Uterus (tissue), 2 donors: ENCODE results near the gene DYNC1H1.

ENCODE experiments used
- POLR2A ChIP-seq, 2 donors: fragments of 450-650 bp; IDR thresholded peaks; one replicate each; pipeline ENCODE4 v1.6.1; 2016; ENCODE audit warnings: antibody characterized with exemption in 2 of 2, mild to moderate bottlenecking in 1 of 2, moderate library complexity in 1 of 2
- TF ChIP-seq, protein P1 (sequence below), 4 experiments: fragments of 200-600 bp in 2 of 4; fragments of 450-650 bp in 2 of 4; sonication (generic) in 2 of 4; IDR thresholded peaks; one replicate each; pipeline ENCODE4 v1.5.1; 2016 to 2019; ENCODE audit warnings: antibody characterized with exemption in 4 of 4, mild to moderate bottlenecking in 2 of 4, moderate library complexity in 1 of 4

DNA sequence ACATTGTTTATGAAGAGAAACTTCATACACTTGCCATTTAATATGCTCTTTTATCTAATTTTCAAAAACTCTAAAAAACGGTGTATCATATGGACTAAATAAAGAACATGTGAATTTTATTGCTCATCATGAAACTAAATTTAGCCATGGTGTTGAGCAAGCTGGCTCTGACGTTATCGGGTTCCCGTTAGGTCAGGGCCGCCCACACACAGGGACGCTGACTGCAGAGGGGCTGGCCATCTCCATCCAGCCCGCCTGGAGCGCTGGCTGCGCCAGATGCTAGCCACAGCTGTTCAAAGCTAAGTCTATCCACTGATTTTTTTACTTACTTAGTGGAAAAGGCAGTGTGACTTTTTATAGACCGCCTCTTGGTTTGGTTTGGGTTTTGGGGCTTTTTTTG lies 36.5 kb upstream of the DYNC1H1 start:
- no peak for TF ChIP-seq POLR2A (IDR thresholded peaks at IDR 0.05)
- TF ChIP-seq, protein P1, sequence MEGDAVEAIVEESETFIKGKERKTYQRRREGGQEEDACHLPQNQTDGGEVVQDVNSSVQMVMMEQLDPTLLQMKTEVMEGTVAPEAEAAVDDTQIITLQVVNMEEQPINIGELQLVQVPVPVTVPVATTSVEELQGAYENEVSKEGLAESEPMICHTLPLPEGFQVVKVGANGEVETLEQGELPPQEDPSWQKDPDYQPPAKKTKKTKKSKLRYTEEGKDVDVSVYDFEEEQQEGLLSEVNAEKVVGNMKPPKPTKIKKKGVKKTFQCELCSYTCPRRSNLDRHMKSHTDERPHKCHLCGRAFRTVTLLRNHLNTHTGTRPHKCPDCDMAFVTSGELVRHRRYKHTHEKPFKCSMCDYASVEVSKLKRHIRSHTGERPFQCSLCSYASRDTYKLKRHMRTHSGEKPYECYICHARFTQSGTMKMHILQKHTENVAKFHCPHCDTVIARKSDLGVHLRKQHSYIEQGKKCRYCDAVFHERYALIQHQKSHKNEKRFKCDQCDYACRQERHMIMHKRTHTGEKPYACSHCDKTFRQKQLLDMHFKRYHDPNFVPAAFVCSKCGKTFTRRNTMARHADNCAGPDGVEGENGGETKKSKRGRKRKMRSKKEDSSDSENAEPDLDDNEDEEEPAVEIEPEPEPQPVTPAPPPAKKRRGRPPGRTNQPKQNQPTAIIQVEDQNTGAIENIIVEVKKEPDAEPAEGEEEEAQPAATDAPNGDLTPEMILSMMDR (IDR thresholded peaks at IDR 0.05) = no peak
